Thymus (tissue), 11 donors: ENCODE data around the gene C1orf74. TPM values are rescaled to one million over a fixed set of nuclear protein-coding genes. Genes with fewer than 3 reads are reported as not detected.
"Not testable (repeated sequence)": the region's sequence is repeated elsewhere in the genome, so short reads cannot be mapped to it uniquely, and the experiment has no call there.

Experiments
- DNase-seq, 9 donors: peaks; one replicate each; pipeline ENCODE4 v3.0.0-alpha.2; 2013; ENCODE audit warnings: low spot score in 9 of 9, low read depth in 6 of 9, missing footprints in 1 of 9
- H3K27ac ChIP-seq, 2 donors: one replicate each; pipeline ENCODE4 v1.5.1; 2013; ENCODE audit warnings: control low read depth in 1 of 2, low read depth in 1 of 2, low read length in 1 of 2, mild to moderate bottlenecking in 1 of 2, moderate library complexity in 1 of 2
- H3K27me3 ChIP-seq, 2 donors: one replicate each; pipeline ENCODE4 v1.5.1; 2013; ENCODE audit warnings: low read length in 1 of 2; ENCODE audit not compliant: control insufficient read depth in 2 of 2, insufficient read depth in 1 of 2
- H3K36me3 ChIP-seq, 2 donors: one replicate each; pipeline ENCODE4 v1.5.1; 2013; ENCODE audit warnings: low read length in 1 of 2, mild to moderate bottlenecking in 1 of 2, moderate library complexity in 1 of 2; ENCODE audit not compliant: control insufficient read depth in 2 of 2, insufficient read depth in 2 of 2
- H3K4me1 ChIP-seq, 2 donors: one replicate each; pipeline ENCODE4 v1.5.1; 2013; ENCODE audit warnings: low read length in 2 of 2; ENCODE audit not compliant: control insufficient read depth in 2 of 2, insufficient read depth in 2 of 2
- H3K4me3 ChIP-seq, 2 donors: one replicate each; pipeline ENCODE4 v1.5.1; 2013; ENCODE audit warnings: low read length in 2 of 2, control low read depth in 1 of 2, mild to moderate bottlenecking in 1 of 2
- H3K9me3 ChIP-seq, 2 donors: one replicate each; pipeline ENCODE4 v1.5.1; 2013; ENCODE audit warnings: low read length in 1 of 2, mild to moderate bottlenecking in 1 of 2; ENCODE audit not compliant: control insufficient read depth in 2 of 2, insufficient read depth in 1 of 2
- WGBS: extraction: QIAGEN DNeasy Blood & Tissue Kit; methylation state at CpG from one replicate; pipeline ENCODE4 v1.1.7; 2013; 5-methylcytosine and 5-hydroxymethylcytosine counted together
- polyA plus RNA-seq: library from polyadenylated mRNA; stranded (reverse); fragments of 200-250 nt; gene quantifications from one replicate; pipeline ENCODE4 v1.2.3, GENCODE V29; 2013
- total RNA-seq: library from RNA; stranded (reverse); fragments of 120-200 nt; gene quantifications from one replicate; pipeline ENCODE4 v1.2.4, GENCODE V29; 2013
- donor health status: healthy.

The C1orf74 gene
- total and polyA plus RNA-seq, 2 donors, result 2.8 to 3.0 TPM

GRCh38 chr1:209800984-209801834, 16.9 kb upstream of the C1orf74 start:
- H3K36me3 ChIP-seq, result no peaks in the 10 kb centered on the region
- no peak overlapping the region for H3K27ac ChIP-seq
- H3K4me1 ChIP-seq, result peaks cover 6% of the 10 kb centered on the region in 2 donors

GRCh38 chr1:209797978-209798639, 13.8 kb upstream of the C1orf74 start:
- DNase-seq, result no peak
- Histone ChIP-seq H3K27me3 (peaks cover 0 to 19% of the 10 kb centered on the region in 2 donors), H3K4me1 (no peaks in the 10 kb centered on the region), H3K27ac (no peak overlapping the region), H3K36me3 (no peaks in the 10 kb centered on the region), H3K9me3 (no peaks in the 10 kb centered on the region), H3K4me3 (no peak overlapping the region)
- WGBS, result 92% methylated on average over 9 of the region's 9 CpGs

More at GRCh38 chr1:209800984-209801834, 16.9 kb upstream of the C1orf74 start:
- Histone ChIP-seq H3K4me3 (no peak overlapping the region), H3K27me3 (peaks cover 0 to 39% of the 10 kb centered on the region in 2 donors), H3K9me3 (peaks cover 0 to 2% of the 10 kb centered on the region in 2 donors)
- no peak for DNase-seq
- WGBS, result 97% methylated on average over 5 of the region's 5 CpGs

- not testable (repeated sequence) for H3K27ac ChIP-seq, H3K36me3 ChIP-seq, H3K9me3 ChIP-seq, H3K4me1 ChIP-seq, DNase-seq, H3K4me3 ChIP-seq
- WGBS, result 98% methylated on average over 3 of the region's 3 CpGs
- H3K27me3 ChIP-seq, result peaks cover 4 to 18% of the 10 kb centered on the region in 2 donors
These were observed 9.4 kb upstream of the C1orf74 start for GRCh38 chr1:209793711-209794110.

GRCh38 chr1:209791920-209792319, 7.6 kb upstream of the C1orf74 start:
- peaks cover 7 to 19% of the 10 kb centered on the region in 2 donors for H3K27me3 ChIP-seq
- H3K27ac ChIP-seq, result no peak overlapping the region
- H3K4me3 ChIP-seq, result no peak overlapping the region
- H3K4me1 ChIP-seq, result no peaks in the 10 kb centered on the region
- H3K36me3 ChIP-seq, result no peaks in the 10 kb centered on the region
- DNase-seq, result no peak
- H3K9me3 ChIP-seq, result peaks cover 0 to 1% of the 10 kb centered on the region in 2 donors
- WGBS, result 60% methylated on average over 1 of the region's 1 CpG

GRCh38 chr1:209790286-209791193, 6.2 kb upstream of the C1orf74 start:
- no peak for DNase-seq
- Histone ChIP-seq H3K9me3 (peaks cover 0 to 1% of the 10 kb centered on the region in 2 donors), H3K4me3 (no peak overlapping the region), H3K36me3 (no peaks in the 10 kb centered on the region), H3K4me1 (no peaks in the 10 kb centered on the region), H3K27me3 (peaks cover 12 to 18% of the 10 kb centered on the region in 2 donors), H3K27ac (no peak overlapping the region)
- 95% methylated on average over 10 of the region's 10 CpGs for WGBS

GRCh38 chr1:209789245-209789644, 4.9 kb upstream of the C1orf74 start:
- Histone ChIP-seq H3K4me3 (no peak overlapping the region), H3K27ac (no peak overlapping the region), H3K4me1 (peaks cover 0 to 6% of the 10 kb centered on the region in 2 donors), H3K36me3 (no peaks in the 10 kb centered on the region), H3K27me3 (peaks cover 13% of the 10 kb centered on the region in 2 donors), H3K9me3 (peaks cover 0 to 1% of the 10 kb centered on the region in 2 donors)
- 98% methylated on average over 1 of the region's 1 CpG for WGBS
- DNase-seq, result no peak

- Histone ChIP-seq H3K4me3 (no peak overlapping the region), H3K27ac (no peak overlapping the region), H3K36me3 (peaks cover 0 to 3% of the 10 kb centered on the region in 2 donors), H3K27me3 (peaks cover 13% of the 10 kb centered on the region in 2 donors), H3K4me1 (peaks cover 10 to 16% of the 10 kb centered on the region in 2 donors), H3K9me3 (peaks cover 0 to 1% of the 10 kb centered on the region in 2 donors)
- WGBS, result 93% methylated on average over 2 of the region's 2 CpGs
- DNase-seq, result no peak
These were observed 3.2 kb upstream of the C1orf74 start for GRCh38 chr1:209787551-209787950.

GRCh38 chr1:209786146-209786545, 1.8 kb upstream of the C1orf74 start:
- H3K36me3 ChIP-seq, result peaks cover 7 to 14% of the 10 kb centered on the region in 2 donors
- DNase-seq, result no peak
- H3K27ac ChIP-seq, result no peak overlapping the region
- H3K4me1 ChIP-seq, result peaks cover 10 to 16% of the 10 kb centered on the region in 2 donors
- no peak overlapping the region for H3K4me3 ChIP-seq
- H3K27me3 ChIP-seq, result peaks cover 8 to 9% of the 10 kb centered on the region in 2 donors
- WGBS, result 70% methylated on average over 4 of the region's 4 CpGs
- H3K9me3 ChIP-seq, result peaks cover 0 to 1% of the 10 kb centered on the region in 2 donors
